SK-N-DZ (cell line): ENCODE measurements around the gene RAD50.
"Not testable (repeated sequence)": the region's sequence is repeated elsewhere in the genome, so short reads cannot be mapped to it uniquely, and the experiment has no call there.

Source experiments
- DNase-seq: peaks from one replicate; pipeline ENCODE4 v3.0.0-alpha.2; 2015; ENCODE audit warnings: low spot score

RAD50 gene

DNA sequence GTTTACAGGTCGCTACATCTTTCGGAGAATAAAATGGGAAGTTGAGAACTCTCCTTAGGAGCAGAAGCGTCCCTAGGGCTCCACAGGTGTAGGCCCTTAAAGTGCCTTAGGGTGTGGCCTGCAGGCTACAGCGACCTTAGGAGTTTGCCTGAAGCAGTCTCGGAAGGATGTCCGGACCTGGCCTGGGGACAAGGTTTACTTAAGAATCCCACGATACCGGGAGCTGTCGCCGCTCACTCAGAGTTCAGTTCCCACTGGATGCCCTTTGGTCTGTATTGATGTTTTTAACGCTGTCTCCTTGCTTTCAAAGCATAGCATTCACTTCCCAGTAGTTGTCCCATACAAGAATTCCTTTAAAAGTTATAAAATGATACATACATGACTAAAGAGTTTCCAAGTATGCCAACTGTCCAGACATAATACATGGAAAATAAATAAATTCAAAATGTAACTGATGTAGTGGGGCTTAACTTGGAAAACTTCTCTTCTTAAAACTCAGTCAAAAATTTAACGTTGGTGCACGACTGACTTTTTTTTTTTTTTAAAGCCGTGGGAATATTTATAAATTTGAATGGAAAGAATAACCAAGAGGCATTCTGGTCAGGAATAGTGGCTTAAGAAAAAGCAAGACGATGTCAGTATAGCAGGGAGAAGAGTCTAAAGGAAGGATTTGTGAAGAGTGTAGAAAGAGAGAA, 848 bp downstream of the RAD50 start:
- DNase-seq, result peak; percentile 41

DNA sequence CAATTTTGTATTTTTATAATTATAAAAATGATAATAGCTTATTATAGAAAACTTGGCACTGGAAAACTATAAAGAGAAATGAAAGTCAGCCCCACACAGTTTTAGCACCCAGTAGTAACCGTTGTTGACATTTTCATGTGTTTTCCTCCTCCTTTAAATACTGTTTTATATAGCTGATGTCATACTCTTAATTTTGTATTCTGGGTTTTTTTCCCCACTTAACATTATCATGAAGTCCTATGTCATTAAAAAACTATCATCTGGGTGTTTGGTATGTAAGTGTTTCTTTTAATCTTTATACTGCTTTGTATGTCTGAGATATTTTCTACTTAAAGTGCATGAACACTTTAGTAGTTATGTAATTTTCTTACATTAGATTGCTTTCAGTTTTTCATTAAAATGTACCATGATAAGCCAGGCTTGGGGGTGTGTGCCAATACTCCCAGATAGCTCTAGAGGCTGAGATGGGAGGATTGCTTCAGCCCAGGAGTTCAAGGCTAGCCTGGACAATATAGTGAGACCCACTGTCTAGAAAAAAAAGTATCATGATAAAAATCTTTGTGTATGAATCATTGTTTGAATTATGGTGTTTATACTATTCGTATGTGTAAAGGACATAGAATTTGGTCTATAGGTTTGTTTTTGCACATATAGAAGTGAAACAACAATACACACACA, 2.7 kb downstream of the RAD50 start:
- DNase-seq, result no peak

DNA sequence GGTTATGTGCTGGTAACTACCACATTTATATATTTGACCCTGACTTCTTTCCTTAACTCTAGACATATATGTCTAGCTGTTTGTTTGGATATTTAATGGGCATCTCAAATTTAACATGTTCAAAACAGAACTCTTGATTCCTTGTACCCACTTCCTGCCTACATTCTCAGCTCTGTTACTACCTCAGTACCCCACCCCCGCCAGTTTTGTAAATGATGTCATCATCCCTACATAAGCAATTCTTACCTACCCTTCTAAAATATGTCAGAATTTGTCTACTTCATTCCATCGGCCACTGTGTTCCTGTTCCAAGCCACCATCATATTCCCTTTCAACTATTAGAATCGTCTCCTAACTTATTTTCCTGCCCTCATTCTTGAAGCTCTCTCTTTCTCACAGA, 4.8 kb downstream of the RAD50 start:
- DNase-seq, result no peak

DNA sequence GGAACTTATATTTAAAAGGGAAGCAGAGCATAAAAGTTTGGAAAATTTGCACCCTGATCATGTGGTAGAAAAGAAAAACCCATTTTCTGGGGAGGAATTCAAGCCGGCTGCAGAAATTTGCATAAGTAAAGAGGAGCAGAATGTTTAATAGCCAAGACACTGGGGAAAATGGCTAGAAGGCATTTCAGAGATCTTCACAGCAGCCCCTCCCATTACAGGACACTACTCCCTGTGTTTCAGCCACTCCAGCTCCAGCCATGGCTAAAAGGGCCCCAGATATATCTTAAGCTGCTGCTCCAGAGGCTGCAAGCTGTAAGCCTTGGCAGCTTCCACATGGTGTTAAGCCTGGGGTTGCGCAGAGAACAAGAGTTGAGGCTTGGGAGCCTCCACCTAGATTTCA, 7.8 kb downstream of the RAD50 start:
- DNase-seq, result not testable (repeated sequence)

DNA sequence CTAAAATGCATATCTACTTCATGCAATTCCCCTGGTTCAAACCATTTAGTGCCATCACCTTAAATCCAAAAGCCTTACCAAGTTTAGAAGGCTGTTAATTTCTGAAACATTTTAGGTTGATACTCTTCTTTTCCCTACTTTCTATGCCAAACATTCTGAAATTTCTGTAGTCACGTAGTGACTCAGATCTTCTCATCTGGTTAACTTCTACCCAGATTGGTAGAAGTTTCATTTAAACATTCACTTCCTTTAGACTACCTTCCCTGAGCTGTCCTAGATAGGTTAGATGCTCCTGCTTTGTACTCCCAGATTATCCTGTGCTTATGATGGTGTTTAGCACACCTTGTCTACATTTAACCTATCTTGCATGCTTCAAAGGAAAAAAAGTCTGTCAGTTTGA, 9.9 kb downstream of the RAD50 start:
- no peak for DNase-seq

DNA sequence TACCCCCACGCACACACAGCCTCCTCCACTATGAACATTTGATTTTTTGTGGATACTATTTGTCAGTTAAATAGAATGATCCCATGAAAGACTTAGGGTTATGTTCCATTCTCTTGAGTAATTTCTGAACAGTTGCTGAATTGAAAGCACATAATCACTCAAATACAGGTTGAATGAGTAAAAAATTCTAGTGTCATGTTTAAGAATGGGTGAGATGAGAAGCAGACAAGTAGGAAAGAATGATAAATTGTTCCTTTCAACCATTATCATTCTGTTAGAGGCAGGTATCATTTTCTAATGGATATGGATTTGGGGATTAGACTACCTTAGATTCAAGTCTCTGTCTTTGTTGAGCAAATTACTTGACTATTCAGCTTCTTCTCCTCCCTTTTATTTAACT, 19.3 kb downstream of the RAD50 start:
- no peak for DNase-seq

GRCh38 chr5:132584560-132584959, 27.8 kb downstream of the RAD50 start:
- DNase-seq, result not testable (repeated sequence)

DNA sequence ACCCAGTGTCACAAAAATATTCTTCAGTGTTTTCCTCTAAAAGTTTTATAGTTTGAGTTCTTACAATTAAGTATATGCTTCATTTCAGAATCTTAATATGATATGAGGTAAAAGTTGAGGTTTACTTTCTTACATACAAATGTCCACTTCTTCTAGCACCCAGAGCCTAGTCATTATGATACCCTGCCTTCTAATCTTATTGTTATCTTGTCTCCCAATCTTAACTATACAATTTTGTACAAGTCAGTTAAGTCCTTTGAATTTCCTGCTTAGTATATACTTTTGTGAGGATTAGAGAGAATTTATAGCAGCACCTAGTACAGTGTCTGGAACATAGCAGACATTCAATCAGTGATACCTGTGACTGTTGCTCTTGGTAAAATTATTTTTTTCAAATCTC, 29.3 kb downstream of the RAD50 start:
- no peak for DNase-seq

DNA sequence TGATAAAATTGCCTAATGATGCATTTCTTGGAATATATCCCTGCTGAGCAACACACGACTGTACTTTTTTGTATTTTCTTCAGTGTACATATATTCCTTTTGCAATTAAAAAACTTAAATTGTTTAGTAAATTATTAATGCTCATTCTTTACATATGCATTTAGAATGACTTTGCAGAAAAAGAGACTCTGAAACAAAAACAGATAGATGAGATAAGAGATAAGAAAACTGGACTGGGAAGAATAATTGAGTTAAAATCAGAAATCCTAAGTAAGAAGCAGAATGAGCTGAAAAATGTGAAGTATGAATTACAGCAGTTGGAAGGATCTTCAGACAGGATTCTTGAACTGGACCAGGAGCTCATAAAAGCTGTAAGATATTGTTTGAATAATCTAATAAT, 32.7 kb downstream of the RAD50 start:
- DNase-seq, result no peak

DNA sequence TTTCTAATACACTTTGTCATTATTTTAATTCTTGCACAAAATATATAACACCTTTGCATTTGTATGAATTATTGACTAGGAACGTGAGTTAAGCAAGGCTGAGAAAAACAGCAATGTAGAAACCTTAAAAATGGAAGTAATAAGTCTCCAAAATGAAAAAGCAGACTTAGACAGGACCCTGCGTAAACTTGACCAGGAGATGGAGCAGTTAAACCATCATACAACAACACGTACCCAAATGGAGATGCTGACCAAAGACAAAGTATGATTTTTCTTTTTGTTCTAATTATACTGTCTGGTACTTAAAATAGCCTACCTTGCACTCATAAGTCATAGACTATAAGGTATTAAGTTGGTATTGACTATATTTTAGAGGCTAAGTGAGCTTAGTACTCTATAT, 34.4 kb downstream of the RAD50 start:
- no peak for DNase-seq

DNA sequence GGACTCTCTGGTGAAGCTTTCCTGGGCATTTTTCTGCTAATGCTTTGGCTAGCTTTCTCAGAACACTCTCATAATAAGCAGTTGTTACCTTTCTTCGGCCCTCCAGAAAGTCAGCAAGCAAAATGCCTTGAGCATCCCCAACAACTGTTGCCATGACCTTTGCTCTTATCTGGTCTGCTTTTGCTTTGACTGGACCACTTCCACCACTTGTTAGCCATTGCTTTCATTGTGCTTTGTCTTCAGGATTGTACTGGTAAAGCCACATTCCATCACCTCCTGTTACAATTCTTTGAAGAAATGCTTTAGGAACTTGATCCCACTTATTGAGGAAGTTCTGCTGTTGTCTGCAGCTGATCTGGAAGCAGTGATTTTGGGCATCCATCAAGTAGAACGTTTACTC, 35.7 kb downstream of the RAD50 start:
- DNase-seq, result no peak

- no peak for DNase-seq
Observed at GRCh38 chr5:132594170-132594569, 37.4 kb downstream of the RAD50 start.

DNA sequence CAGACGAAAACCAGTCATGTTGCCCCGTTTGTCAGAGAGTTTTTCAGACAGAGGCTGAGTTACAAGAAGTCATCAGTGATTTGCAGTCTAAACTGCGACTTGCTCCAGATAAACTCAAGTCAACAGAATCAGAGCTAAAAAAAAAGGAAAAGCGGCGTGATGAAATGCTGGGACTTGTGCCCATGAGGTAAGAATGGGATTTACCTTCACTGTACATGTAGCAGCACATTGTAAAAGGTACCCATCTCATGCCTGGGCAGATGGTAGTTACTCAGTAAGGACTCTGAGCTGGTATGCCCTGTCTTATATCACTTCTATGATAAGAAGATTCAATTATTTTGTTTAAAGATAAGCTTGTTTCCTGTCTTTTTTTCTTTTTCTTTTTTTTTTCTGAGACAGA, 38.8 kb downstream of the RAD50 start:
- DNase-seq, result peak; percentile 4

GRCh38 chr5:132601071-132601728, 44.4 kb downstream of the RAD50 start:
- no peak for DNase-seq

DNA sequence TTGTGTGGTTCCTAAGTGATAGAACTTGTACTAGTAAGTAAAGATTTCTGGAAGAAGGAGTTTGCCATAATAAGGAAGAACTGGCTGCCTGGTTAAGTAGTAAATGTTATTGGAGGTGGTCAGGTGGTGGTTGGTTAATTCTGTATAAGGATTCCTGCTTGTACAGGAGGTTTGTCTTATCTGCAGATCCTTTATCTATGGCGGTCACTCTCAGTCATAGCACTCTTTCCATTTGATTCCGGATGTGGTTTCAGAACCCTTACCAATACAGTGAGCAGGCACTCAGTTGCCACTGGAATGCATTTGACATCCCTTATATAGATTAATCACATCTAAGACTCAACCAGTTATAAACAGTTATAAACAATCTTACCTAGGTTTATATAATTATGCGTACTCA, 50.3 kb downstream of the RAD50 start:
- DNase-seq, result no peak

GRCh38 chr5:132608107-132608506, 51.3 kb downstream of the RAD50 start:
- DNase-seq, result peak; percentile 66

GRCh38 chr5:132611965-132612364, 55.2 kb downstream of the RAD50 start:
- no peak for DNase-seq

- DNase-seq, result no peak
Observed at GRCh38 chr5:132612846-132613245, 56.1 kb downstream of the RAD50 start.

DNA sequence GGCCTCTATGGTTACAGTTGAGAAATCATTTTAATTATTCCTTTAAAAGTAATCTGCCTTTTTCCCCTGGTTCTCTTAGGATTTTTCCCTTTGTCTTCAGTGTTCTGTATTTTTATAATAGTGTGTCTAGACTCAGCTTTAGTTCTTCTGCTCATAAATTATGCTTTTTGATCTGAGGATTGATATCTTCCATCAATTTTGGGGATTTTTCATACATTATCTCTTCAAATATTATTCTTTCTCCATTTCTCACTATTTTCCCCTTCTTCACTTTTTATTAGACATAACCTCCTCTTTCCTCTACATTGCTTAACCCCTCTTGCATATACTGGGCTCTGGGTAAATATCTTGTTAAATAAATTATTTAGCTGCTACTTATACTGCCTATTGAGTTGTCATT, 64.9 kb downstream of the RAD50 start:
- DNase-seq, result no peak

GRCh38 chr5:132622608-132623007, 65.8 kb downstream of the RAD50 start:
- no peak for DNase-seq

DNA sequence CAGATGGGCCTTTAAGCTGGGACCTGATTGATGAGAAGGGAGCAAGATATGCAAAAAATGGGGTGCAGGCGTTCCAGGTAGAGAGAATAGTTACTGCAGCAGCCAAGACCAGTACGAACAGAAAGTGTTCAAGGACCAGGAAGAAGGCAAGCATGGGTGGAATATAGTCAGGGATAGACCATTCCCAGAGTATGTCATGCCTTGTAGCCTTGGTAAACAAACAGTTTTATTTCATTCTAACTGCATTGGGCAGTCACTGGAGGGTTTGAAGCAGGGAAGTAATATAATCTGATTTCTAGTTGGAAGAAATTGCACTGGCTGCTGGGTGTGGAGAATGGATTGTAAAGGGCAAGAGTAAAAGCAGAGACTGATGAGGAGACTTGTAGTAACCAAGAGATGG, 70.7 kb downstream of the RAD50 start:
- DNase-seq, result no peak

GRCh38 chr5:132628814-132629213, 72.0 kb downstream of the RAD50 start:
- DNase-seq, result no peak
